ENCODE measurements around the gene TSC22D1.
"Not testable (repeated sequence)": the region's sequence is repeated elsewhere in the genome, so short reads cannot be mapped to it uniquely, and the experiment has no call there.

Gene TSC22D1

DNA sequence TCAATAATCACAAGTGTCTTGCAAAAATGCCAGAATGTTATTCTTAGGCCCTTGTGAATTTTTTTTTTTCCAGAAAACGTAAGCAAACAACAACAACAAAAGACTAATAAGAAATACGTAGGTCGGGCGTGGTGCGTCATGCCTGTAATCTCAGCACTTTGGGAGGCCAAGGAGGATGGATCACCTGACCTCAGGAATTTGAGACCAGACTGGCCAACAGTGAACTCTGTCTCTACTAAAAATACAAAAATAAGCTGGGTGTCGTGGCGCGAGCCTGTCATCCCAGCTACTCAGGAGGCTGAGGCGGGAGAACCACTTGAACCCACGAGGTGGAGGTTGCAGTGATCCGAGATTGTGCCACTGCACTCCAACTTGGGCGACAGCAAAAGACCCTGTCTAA is 20.9 kb downstream of the TSC22D1 start:
- DNase-seq (ENCODE audit: low spot score) = no peak
- no peak overlapping the region for H3K4me3 Mint-ChIP-seq
- H3K36me3 Mint-ChIP-seq (ENCODE audit: low read depth) = no peaks in the 10 kb centered on the region
- no peaks in the 10 kb centered on the region for H3K27me3 Mint-ChIP-seq (ENCODE audit: low read depth)
- H3K27ac Mint-ChIP-seq = no peak overlapping the region
- H3K4me1 Mint-ChIP-seq (ENCODE audit: low read depth) = no peaks in the 10 kb centered on the region
- no peaks in the 10 kb centered on the region for H3K9me3 Mint-ChIP-seq

DNA sequence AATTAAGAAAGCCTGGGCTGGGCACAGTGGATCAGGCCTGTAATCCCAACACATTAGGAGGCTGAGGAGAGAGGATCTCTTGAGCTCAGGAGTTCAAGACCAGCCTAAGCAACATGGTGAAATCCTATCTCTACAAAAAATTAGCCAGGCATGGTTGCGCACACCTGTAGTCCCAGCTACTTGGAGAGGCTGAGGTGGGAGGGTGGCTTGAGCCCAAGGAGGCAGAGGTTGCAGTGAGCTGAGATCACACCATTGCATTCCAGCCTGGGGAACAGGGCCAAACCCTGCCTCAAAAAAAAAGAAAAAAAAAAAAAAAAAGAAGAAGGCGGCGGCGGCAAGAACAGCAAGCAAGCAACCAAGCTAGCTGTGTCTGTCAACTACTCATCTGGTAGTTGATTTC is 26.7 kb downstream of the TSC22D1 start:
- H3K9me3 Mint-ChIP-seq = no peaks in the 10 kb centered on the region
- no peaks in the 10 kb centered on the region for H3K27me3 Mint-ChIP-seq (ENCODE audit: low read depth)
- no peaks in the 10 kb centered on the region for H3K36me3 Mint-ChIP-seq (ENCODE audit: low read depth)
- H3K27ac Mint-ChIP-seq = no peak overlapping the region
- no peak overlapping the region for H3K4me3 Mint-ChIP-seq
- H3K4me1 Mint-ChIP-seq (ENCODE audit: low read depth) = no peaks in the 10 kb centered on the region
- no peak for DNase-seq (ENCODE audit: low spot score)

DNA sequence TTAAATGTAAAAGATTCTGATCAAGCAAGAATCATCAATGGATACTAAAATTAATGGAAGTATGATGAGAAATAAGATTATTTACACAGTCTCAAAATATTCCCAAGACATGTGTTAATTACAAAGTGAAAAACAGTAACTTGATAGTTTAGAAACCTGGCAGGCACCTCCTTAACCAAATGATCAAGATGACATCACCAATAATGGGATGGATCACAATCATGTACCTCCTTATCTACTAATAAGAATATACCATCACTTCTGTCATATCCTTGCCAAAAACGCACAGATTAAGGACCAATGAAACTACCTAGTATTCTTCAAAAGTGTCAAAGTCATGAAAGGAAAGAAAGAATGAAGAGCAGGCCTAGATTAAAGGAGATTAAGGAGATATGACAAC is 30.0 kb downstream of the TSC22D1 start:
- Mint-ChIP-seq H3K4me1 (ENCODE audit: low read depth) (no peaks in the 10 kb centered on the region), H3K27ac (no peak overlapping the region), H3K27me3 (ENCODE audit: low read depth) (no peaks in the 10 kb centered on the region), H3K4me3 (no peak overlapping the region), H3K9me3 (no peaks in the 10 kb centered on the region), H3K36me3 (ENCODE audit: low read depth) (no peaks in the 10 kb centered on the region)
- DNase-seq (ENCODE audit: low spot score) = no peak

DNA sequence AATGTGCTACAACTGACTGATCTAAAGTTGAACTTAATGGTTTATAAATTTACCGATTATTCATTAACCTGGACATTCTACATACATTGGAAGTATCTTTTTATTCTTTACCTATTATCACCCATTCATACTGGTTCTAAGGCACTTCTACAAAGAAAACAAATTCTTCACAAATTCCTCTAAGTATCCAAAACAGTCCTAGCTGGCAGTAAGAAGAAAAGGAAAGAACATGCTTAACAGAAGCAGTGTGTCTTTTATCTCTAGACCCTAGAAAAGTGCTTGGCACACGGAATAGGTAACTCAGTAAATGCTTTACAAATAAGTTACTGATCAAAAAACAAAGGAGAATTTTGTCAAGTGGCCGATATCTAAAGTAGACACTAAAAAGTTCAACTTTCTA is 32.8 kb downstream of the TSC22D1 start:
- Mint-ChIP-seq H3K27ac (no peak overlapping the region), H3K4me3 (no peak overlapping the region), H3K36me3 (ENCODE audit: low read depth) (no peaks in the 10 kb centered on the region), H3K9me3 (no peaks in the 10 kb centered on the region), H3K27me3 (ENCODE audit: low read depth) (no peaks in the 10 kb centered on the region), H3K4me1 (ENCODE audit: low read depth) (no peaks in the 10 kb centered on the region)
- no peak for DNase-seq (ENCODE audit: low spot score)

DNA sequence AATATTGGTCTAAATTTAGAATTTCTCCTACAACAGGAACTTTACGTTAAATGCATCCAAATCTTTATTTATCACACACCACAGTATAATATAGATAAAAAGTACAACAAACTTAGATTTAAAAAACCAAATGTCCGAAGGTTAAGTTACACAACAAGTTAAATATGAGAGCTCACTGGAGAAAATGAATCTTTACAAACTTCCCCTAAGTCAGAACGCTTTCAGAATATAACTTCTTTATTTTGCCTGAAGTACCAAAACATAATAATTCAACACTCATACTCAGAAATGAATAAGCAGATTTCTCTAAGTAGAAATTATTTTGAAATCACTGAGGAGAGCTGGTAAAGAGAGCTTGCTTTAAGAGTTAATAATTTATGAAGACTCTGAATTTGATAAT is 33.8 kb downstream of the TSC22D1 start:
- H3K9me3 Mint-ChIP-seq = no peaks in the 10 kb centered on the region
- H3K27ac Mint-ChIP-seq = no peak overlapping the region
- no peaks in the 10 kb centered on the region for H3K36me3 Mint-ChIP-seq (ENCODE audit: low read depth)
- H3K4me3 Mint-ChIP-seq = no peak overlapping the region
- no peak for DNase-seq (ENCODE audit: low spot score)
- no peaks in the 10 kb centered on the region for H3K4me1 Mint-ChIP-seq (ENCODE audit: low read depth)
- H3K27me3 Mint-ChIP-seq (ENCODE audit: low read depth) = no peaks in the 10 kb centered on the region

DNA sequence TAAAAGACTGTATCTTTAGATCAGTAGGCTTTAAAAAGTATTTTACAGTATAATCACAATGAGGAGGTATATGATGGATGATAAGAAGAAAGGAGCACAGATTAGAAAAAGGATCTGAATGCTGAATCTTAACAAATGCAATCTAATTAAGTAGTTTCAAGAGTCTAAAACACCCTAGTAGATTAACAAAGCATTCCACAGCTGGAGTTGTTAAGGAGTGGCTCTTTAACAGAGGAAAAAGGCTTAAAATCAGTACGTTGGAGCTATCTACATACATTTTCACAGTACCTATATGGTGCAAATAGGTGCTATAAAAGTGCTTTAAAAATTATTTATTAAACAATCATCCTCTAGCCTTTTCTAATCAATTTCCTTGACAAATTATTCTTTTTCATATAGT is 34.5 kb downstream of the TSC22D1 start:
- DNase-seq (ENCODE audit: low spot score) = no peak
- Mint-ChIP-seq H3K27ac (no peak overlapping the region), H3K27me3 (ENCODE audit: low read depth) (no peaks in the 10 kb centered on the region), H3K36me3 (ENCODE audit: low read depth) (no peaks in the 10 kb centered on the region), H3K9me3 (no peaks in the 10 kb centered on the region), H3K4me3 (no peak overlapping the region), H3K4me1 (ENCODE audit: low read depth) (no peaks in the 10 kb centered on the region)

DNA sequence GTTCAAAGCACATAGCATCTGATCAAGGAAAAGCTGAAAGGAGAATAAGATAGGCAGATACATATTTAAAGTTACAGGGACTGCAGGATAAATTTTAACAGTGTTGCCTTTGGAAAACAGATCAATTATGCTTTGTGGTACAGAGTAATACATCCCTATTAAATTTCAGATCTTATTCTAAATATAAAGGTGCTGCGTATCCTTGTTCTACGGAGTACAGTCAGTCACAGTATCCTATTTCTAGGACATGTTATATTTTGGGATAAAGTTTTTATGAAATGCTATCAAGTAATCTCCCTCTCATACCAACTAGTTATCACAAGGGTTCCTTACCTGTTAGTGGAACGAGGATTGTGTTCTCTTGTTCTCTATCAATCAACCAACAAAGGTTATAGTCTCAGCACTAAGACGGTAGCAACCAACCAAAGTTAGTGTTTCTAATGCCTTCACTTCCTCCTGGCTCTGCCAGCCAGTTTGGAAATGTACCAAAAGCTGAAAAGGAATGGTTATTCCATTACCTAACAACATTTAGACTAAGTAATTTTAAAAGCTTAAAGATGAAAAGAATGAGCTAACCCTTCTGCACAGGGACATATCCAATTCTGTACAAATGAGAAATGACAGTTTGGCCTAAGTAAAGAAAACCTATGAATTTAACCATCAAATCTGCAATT is 35.2 kb downstream of the TSC22D1 start:
- Mint-ChIP-seq H3K9me3 (no peaks in the 10 kb centered on the region), H3K4me3 (no peak overlapping the region), H3K36me3 (ENCODE audit: low read depth) (no peaks in the 10 kb centered on the region), H3K27me3 (ENCODE audit: low read depth) (no peaks in the 10 kb centered on the region), H3K4me1 (ENCODE audit: low read depth) (no peaks in the 10 kb centered on the region), H3K27ac (no peak overlapping the region)
- DNase-seq (ENCODE audit: low spot score) = no peak

DNA sequence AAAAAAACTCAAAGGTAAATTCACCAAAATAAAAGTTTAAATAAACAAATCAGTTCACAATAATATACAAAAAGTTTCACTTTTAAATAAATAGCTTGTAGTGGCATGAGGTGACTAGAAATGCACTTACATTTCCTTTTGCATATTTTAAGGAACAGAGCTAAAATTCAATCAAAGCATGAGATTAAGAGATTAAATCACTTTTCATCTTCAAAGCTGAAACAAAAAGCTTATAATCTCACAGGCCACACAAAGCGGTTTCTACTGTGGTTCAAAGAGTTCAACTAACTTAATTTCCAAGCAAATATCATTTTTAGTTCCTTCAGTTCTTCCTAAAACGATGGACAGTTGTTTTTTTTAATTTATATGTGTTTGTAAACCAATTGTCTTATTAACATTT is 38.9 kb downstream of the TSC22D1 start:
- H3K4me1 Mint-ChIP-seq (ENCODE audit: low read depth) = no peaks in the 10 kb centered on the region
- no peak overlapping the region for H3K4me3 Mint-ChIP-seq
- no peak overlapping the region for H3K27ac Mint-ChIP-seq
- H3K9me3 Mint-ChIP-seq = no peaks in the 10 kb centered on the region
- no peaks in the 10 kb centered on the region for H3K27me3 Mint-ChIP-seq (ENCODE audit: low read depth)
- no peak for DNase-seq (ENCODE audit: low spot score)
- H3K36me3 Mint-ChIP-seq (ENCODE audit: low read depth) = no peaks in the 10 kb centered on the region

DNA sequence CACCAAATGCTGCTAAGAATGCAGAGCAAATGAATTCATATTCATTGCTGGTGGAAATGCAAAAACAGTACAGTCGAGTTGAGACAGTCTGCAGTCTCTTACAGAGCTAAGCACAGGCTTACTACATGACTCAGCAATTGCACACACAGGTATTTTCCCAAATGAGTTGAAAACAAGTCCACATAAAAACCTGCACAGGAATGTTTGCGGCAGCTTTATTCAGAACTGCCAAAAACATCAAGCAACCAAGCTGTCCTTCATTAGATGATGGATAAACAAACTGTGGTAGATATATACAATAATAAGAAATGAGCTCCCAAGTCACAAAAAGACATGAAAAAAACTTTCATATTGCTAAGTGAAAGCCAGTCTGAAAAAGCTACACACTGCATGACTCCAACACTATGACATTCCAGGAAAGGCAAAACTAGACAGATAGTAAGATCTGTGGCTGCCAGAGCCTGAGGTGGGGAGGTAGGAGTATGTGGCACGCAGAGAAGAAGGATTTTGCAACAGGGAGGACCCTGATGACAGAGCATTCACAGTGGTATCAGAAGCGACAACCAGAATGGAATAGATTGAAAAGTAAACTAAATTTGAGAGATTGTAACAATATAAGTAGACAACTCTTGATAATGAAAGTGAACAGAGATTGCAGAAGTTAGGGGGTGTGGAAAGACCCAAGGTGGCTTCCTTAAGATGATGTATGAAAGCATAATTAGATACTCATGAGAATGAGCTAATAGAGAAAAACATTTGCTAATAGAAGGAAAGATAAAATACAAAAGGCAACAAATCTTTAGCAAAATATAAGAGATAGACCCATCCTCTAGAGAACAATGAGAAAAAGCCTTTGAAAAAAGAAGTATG is 52.7 kb downstream of the TSC22D1 start:
- Mint-ChIP-seq H3K27ac (no peak overlapping the region), H3K36me3 (ENCODE audit: low read depth) (no peaks in the 10 kb centered on the region), H3K4me3 (no peak overlapping the region), H3K9me3 (no peaks in the 10 kb centered on the region), H3K27me3 (ENCODE audit: low read depth) (peaks cover 10% of the 10 kb centered on the region), H3K4me1 (ENCODE audit: low read depth) (no peaks in the 10 kb centered on the region)
- DNase-seq (ENCODE audit: low spot score) = no peak

DNA sequence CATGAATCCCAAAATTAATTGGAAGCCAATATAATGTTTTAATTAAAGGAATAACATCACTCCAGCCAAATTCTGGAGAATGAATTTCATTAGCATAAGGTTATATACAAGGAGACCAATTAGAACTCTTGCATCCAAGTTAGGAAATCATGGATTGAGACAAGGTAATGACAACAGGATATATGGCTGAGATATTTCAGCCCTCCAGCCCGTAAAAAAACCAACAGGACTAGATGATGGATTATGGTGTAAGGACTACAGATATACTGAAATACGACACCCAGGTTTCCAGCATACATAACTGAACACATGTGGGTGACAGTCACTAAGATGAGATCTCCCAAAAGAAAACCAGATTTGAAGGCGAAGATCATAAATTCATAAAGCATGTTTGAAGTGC is 56.5 kb downstream of the TSC22D1 start:
- Mint-ChIP-seq H3K27ac (no peak overlapping the region), H3K27me3 (ENCODE audit: low read depth) (peaks cover 3% of the 10 kb centered on the region), H3K36me3 (ENCODE audit: low read depth) (no peaks in the 10 kb centered on the region)

DNA sequence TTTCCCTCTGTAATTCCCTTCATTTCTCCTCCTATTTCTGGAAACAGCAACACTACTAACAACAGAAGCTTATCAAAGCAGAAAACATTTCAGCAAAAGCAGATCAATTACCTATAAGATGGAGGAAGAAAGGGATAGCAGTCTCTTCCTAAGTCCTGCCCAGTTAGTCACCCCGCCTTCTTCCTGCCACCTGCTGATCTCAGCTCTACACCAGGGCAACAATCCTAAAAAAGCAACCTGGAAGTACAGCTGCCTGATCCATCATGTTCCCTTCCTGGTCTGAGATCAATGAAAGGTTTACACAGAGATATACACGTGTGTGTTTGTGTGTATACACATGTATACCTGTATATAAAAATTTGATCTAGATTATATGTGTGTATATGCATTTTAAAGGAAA is 59.4 kb downstream of the TSC22D1 start:
- no peaks in the 10 kb centered on the region for H3K36me3 Mint-ChIP-seq (ENCODE audit: low read depth)
- H3K27ac Mint-ChIP-seq = no peak overlapping the region

More for the DNA sequence above, 56.5 kb downstream of the TSC22D1 start:
- Mint-ChIP-seq H3K4me1 (ENCODE audit: low read depth) (peaks cover 2% of the 10 kb centered on the region), H3K9me3 (no peaks in the 10 kb centered on the region), H3K4me3 (no peak overlapping the region)
- DNase-seq (ENCODE audit: low spot score) = no peak

DNA sequence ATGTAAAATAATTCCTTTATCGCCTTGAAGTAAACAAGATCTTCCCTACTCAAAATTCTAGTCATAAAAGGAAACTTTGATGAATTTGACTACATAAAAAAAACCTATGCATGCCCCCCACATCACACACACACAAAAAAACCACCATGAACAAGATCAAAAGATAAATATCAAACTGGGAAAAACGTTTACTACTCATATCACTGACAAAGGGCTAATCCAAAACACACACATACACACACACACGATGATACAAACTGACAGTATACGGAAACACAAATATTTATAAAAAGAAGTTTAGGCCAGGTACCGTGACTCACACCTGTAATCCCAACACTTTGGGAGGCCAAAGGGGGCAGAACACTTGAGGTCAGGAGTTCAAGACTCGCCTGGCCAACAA is 61.9 kb downstream of the TSC22D1 start:
- Mint-ChIP-seq H3K4me3 (no peak overlapping the region), H3K4me1 (ENCODE audit: low read depth) (peaks cover 5% of the 10 kb centered on the region), H3K9me3 (no peaks in the 10 kb centered on the region), H3K27ac (no peak overlapping the region), H3K27me3 (ENCODE audit: low read depth) (peaks cover 2% of the 10 kb centered on the region), H3K36me3 (ENCODE audit: low read depth) (no peaks in the 10 kb centered on the region)
- DNase-seq (ENCODE audit: low spot score) = no peak

More for the DNA sequence above, 59.4 kb downstream of the TSC22D1 start:
- Mint-ChIP-seq H3K27me3 (ENCODE audit: low read depth) (peaks cover 3% of the 10 kb centered on the region), H3K4me1 (ENCODE audit: low read depth) (peaks cover 5% of the 10 kb centered on the region), H3K9me3 (no peaks in the 10 kb centered on the region), H3K4me3 (no peak overlapping the region)
- DNase-seq (ENCODE audit: low spot score) = no peak

DNA sequence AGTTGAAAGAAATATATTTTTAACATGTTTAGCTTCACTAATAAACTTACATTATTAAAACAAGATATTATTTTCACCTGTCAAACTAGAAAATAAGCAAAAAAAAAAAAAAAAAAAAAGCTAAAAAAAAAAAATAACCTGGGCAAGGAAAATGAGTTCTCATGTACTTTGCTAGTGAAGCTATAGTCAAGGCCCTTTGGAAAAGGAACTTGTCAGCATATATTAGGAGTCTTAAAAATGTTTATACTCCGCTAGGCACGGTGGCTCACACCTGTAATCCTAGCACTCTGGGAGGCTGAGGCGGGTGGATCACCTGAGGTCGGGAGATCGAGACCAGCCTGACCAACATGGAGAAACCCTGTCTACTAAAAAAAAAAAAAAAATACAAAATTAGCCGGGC is 66.3 kb downstream of the TSC22D1 start:
- not testable (repeated sequence) for H3K27me3 Mint-ChIP-seq (ENCODE audit: low read depth); H3K9me3 Mint-ChIP-seq; DNase-seq (ENCODE audit: low spot score); H3K27ac Mint-ChIP-seq; H3K36me3 Mint-ChIP-seq (ENCODE audit: low read depth); H3K4me3 Mint-ChIP-seq; H3K4me1 Mint-ChIP-seq (ENCODE audit: low read depth)

DNA sequence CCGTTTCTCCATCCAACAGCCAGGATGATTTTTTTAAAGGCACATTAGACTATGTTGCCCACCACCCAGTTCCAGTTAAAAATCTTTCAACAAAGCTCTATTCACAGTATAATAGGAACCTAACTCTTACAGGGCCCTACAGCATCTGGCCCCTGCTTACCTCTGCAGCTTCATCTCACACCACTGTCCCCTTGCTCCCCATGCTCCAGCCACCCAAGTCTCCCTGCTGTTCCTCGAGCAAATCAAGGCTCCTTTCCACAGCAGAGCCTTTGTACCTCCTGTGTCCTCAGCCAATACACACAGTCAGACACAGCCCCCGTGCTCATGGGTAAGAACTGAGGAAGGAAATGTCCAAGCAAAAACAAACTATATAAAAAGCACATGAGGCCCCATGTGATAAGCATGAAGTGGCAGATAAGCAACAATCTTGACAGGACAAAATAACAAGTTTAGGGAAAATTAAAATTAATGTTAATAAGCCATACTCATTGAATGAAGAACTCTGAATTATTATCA is 67.5 kb downstream of the TSC22D1 start:
- Mint-ChIP-seq H3K27ac (no peak overlapping the region), H3K4me1 (ENCODE audit: low read depth) (no peaks in the 10 kb centered on the region), H3K36me3 (ENCODE audit: low read depth) (no peaks in the 10 kb centered on the region), H3K9me3 (no peaks in the 10 kb centered on the region), H3K27me3 (ENCODE audit: low read depth) (peaks cover 1% of the 10 kb centered on the region), H3K4me3 (no peak overlapping the region)
- DNase-seq (ENCODE audit: low spot score) = no peak

Measured in T-helper 2 cell treated with Interferon-gamma antibody and Interleukin-4, amounts not matched to agents 5 μg/mL and 100 μg/mL, for 36 hours (primary cell).